K562 (cell line): ENCODE measurements around the gene OR52I2. TPM values are rescaled to one million over a fixed set of nuclear protein-coding genes. Genes with fewer than 3 reads are reported as not detected.

ENCODE experiments used
- ATAC-seq: fragments of 200-7000 bp; cut with Tn5 transposase; 3 replicates; pipeline ENCODE4 v1.9.1; 2020; ENCODE audit warnings: moderate library complexity
- BruUV-seq: library from RNA; stranded (reverse); fragments of 400-500 nt; replicated peaks from 2 replicates; lab custom pipeline; 2021; lab: Mats Ljungman, UMichigan
- CTCF ChIA-PET: fragments of 300-600 bp; formaldehyde crosslinking; extraction: SDS; loops from one replicate; lab custom pipeline; 2021; ENCODE audit warnings: low intra/inter-chr PET ratio; lab: Yijun Ruan, JAX
- POLR2A ChIA-PET: fragments of 300-600, 350-650 bp; sonication (Branson Sonifier 250); formaldehyde crosslinking; extraction: SDS; loops from one replicate; lab custom pipeline; 2021; ENCODE audit warnings: antibody characterized with exemption, inconsistent platforms; lab: Yijun Ruan, JAX
- DNase-seq, 4 experiments: peaks; one replicate each; pipeline versions ENCODE4 v3.0.0 to v3.0.0-alpha.2; 2011 to 2018; ENCODE audit warnings: low spot score in 3 of 4, mixed read lengths in 3 of 4; ENCODE audit errors: extremely low read depth in 1 of 4
- FAIRE-seq: peaks from 2 replicates; lab custom pipeline; 2011; peaks lifted over from hg19 to GRCh38; lab: Jason Lieb, UNC
- H2AFZ ChIP-seq: 2 replicates; pipeline ENCODE4 v1.6.0; 2011; ENCODE audit warnings: low read depth, low read length, control low read depth, inconsistent platforms
- H3K27ac ChIP-seq: fragments of 200-600 bp; 3 replicates; pipeline ENCODE4 v1.8.0; 2011; ENCODE audit warnings: low read depth, mild to moderate bottlenecking, control low read depth, inconsistent platforms, low read length, moderate library complexity, mixed read lengths; ENCODE audit errors: extremely low read depth
- H3K27me3 ChIP-seq, 2 experiments: fragments of 300-600 bp in 1 of 2; 2 replicates in 1 of 2; 3 replicates in 1 of 2; pipeline versions ENCODE4 v1.6.0 to v1.8.0; 2011; ENCODE audit warnings: inconsistent platforms in 2 of 2, low read length in 2 of 2, mild to moderate bottlenecking in 1 of 2, mixed read lengths in 1 of 2, moderate library complexity in 1 of 2; ENCODE audit not compliant: control insufficient read depth in 2 of 2, insufficient read depth in 2 of 2
- H3K36me3 ChIP-seq: fragments of 300-600 bp; 3 replicates; pipeline ENCODE4 v1.8.0; 2011; ENCODE audit warnings: mild to moderate bottlenecking, low read length, inconsistent platforms; ENCODE audit not compliant: control insufficient read depth, insufficient read depth
- H3K4me1 ChIP-seq, 2 experiments: fragments of 200-600 bp in 1 of 2; replicated peaks in 1 of 2; 2 replicates in 1 of 2; 3 replicates in 1 of 2; pipeline versions ENCODE4 v1.5.1 to v1.8.0; 2011; ENCODE audit warnings: inconsistent platforms in 2 of 2, low read length in 2 of 2, mild to moderate bottlenecking in 1 of 2, mixed read lengths in 1 of 2, moderate library complexity in 1 of 2; ENCODE audit not compliant: control insufficient read depth in 2 of 2, insufficient read depth in 2 of 2
- H3K4me2 ChIP-seq: 2 replicates; pipeline ENCODE4 v1.6.1; 2011; ENCODE audit warnings: low read length, control low read depth, inconsistent platforms, mixed read lengths; ENCODE audit not compliant: insufficient read depth
- H3K4me3 ChIP-seq: fragments of 200-600 bp; sonication (generic), shearing (Covaris generic); 2 replicates; pipeline ENCODE4 v1.5.1; 2016; ENCODE audit warnings: control low read depth, inconsistent platforms
- H3K79me2 ChIP-seq: fragments of 200-600 bp; 3 replicates; pipeline ENCODE4 v1.8.0; 2011; ENCODE audit warnings: low read length, inconsistent platforms; ENCODE audit not compliant: control insufficient read depth, insufficient read depth
- H3K9ac ChIP-seq, 2 experiments: 2 replicates each; pipeline versions ENCODE4 v1.6.0 to v1.6.1; 2011; ENCODE audit warnings: low read depth in 2 of 2, low read length in 2 of 2, control low read depth in 1 of 2, inconsistent platforms in 1 of 2, mild to moderate bottlenecking in 1 of 2, mixed read lengths in 1 of 2; ENCODE audit not compliant: insufficient read depth in 1 of 2
- H3K9me1 ChIP-seq: one replicate; pipeline ENCODE4 v1.6.0; 2011; ENCODE audit warnings: inconsistent platforms, mild to moderate bottlenecking, low read length, moderate library complexity; ENCODE audit not compliant: control insufficient read depth, insufficient read depth
- H3K9me3 ChIP-seq: replicated peaks from 2 replicates; pipeline ENCODE4 v1.5.1; 2011; ENCODE audit warnings: low read depth, low read length, inconsistent platforms; ENCODE audit not compliant: control insufficient read depth, insufficient read depth
- H4K20me1 ChIP-seq: replicated peaks from 2 replicates; pipeline ENCODE4 v1.6.1; 2011; ENCODE audit warnings: low read length, inconsistent platforms, mixed read lengths; ENCODE audit not compliant: control insufficient read depth, insufficient read depth
- CEBPG ChIP-seq, 3 experiments: fragments of 200-800 bp in 1 of 3; sonication (Bioruptor generic) in 1 of 3; sonication (generic) in 1 of 3; formaldehyde crosslinking in 1 of 3; IDR thresholded peaks in 2 of 3; conservative IDR thresholded peaks in 1 of 3; 2 replicates each; pipeline versions ENCODE4 v1.6.1 to v1.8.0; 2016 to 2022; ENCODE audit warnings: missing compliant biosample characterization in 2 of 3, missing genetic modification characterization in 2 of 3, mild to moderate bottlenecking in 1 of 3, missing genetic modification reagents in 1 of 3
- ELK3 ChIP-seq: fragments of 450-650 bp; formaldehyde crosslinking; IDR thresholded peaks from 2 replicates; pipeline ENCODE4 v1.4.0; 2020; ENCODE audit warnings: mild to moderate bottlenecking
- FOXP4 ChIP-seq: sonication (generic); formaldehyde crosslinking; IDR thresholded peaks from 2 replicates; pipeline ENCODE4 v1.8.0; 2022; ENCODE audit warnings: mild to moderate bottlenecking, missing genetic modification reagents, borderline replicate concordance
- HINFP ChIP-seq: fragments of 450-650 bp; conservative IDR thresholded peaks from 2 replicates; pipeline ENCODE4 v1.6.1; 2016; ENCODE audit warnings: missing genetic modification characterization, low read depth, mild to moderate bottlenecking, control low read depth, missing compliant biosample characterization
- SMARCE1 ChIP-seq: fragments of 450-650 bp; IDR thresholded peaks from 2 replicates; pipeline ENCODE4 v1.7.1; 2016; ENCODE audit warnings: mild to moderate bottlenecking
- STAG1 ChIP-seq: sonication (generic); formaldehyde crosslinking; IDR thresholded peaks from 2 replicates; pipeline ENCODE4 v1.5.0; 2020; ENCODE audit warnings: missing genetic modification reagents, borderline replicate concordance
- TEAD2 ChIP-seq: fragments of 450-650 bp; IDR thresholded peaks from 2 replicates; pipeline ENCODE4 v1.6.1; 2016; ENCODE audit warnings: missing genetic modification characterization, control low read depth, missing compliant biosample characterization
- YY1 ChIP-seq, 3 experiments: IDR thresholded peaks; 2 replicates each; pipeline ENCODE4 v1.6.1; 2011; ENCODE audit warnings: low read length in 2 of 3, mild to moderate bottlenecking in 2 of 3, moderate library complexity in 2 of 3, borderline replicate concordance in 1 of 3, control low read depth in 1 of 3, low read depth in 1 of 3; ENCODE audit not compliant: insufficient read depth in 3 of 3, insufficient replicate concordance in 2 of 3, control insufficient read depth in 1 of 3, insufficient read length in 1 of 3; ENCODE audit errors: extremely low read depth in 1 of 3
- ZNF23 ChIP-seq: fragments of 250-450 bp; sonication (Bioruptor Pico); IDR thresholded peaks from 2 replicates; pipeline ENCODE4 v1.4.0; 2020; ENCODE audit warnings: mild to moderate bottlenecking
- ZNF354B ChIP-seq: fragments of 250-450 bp; sonication (Bioruptor Pico); IDR thresholded peaks from 2 replicates; pipeline ENCODE4 v1.4.0; 2020
- ZNF668 ChIP-seq: fragments of 250-450 bp; sonication (Bioruptor Pico); IDR thresholded peaks from 2 replicates; pipeline ENCODE4 v1.8.0; 2022; ENCODE audit warnings: mild to moderate bottlenecking, inconsistent platforms
- WGBS: fragments of 100-300 bp; shearing (Covaris generic); methylation state at CpG from one replicate; pipeline ENCODE4 v1.1.6; 2016; ENCODE audit warnings: low coverage, mixed read lengths; ENCODE audit not compliant: insufficient coverage; ENCODE audit errors: missing lambda C conversion rate; 5-methylcytosine and 5-hydroxymethylcytosine counted together
- in situ Hi-C: fragments of 300-500 bp; cut with MboI; formaldehyde crosslinking; loops from 4 replicates; pipeline ENCODE4 v1.15.0; 2018; ENCODE audit warnings: inconsistent platforms, mixed read lengths
- intact Hi-C: fragments of 100-400 bp; cut with micrococcal nuclease; formaldehyde crosslinking; loops from 2 replicates; pipeline ENCODE4 v1.14.2; 2022
- polyA plus RNA-seq, 8 experiments: library from polyadenylated mRNA; depleted of rRNA in 4 of 8; stranded (reverse) in 5 of 8; unstranded in 3 of 8; fragments of >200 nt; fragmentation: Nextera tagmentation in 2 of 8; fragmentation: Illumina TruSeq in 1 of 8; extraction: Ambion mirVana in 2 of 8; extraction: Trizol in 1 of 8; gene quantifications; 2 replicates each; pipeline versions ENCODE4 v1.2.1 to v1.2.3, GENCODE V29; 2011 to 2014; ENCODE audit warnings: inconsistent platforms in 1 of 8, missing spikeins in 1 of 8
- total RNA-seq, 7 experiments: library from RNA; depleted of rRNA in 6 of 7; stranded (reverse); fragments of >200 nt in 6 of 7; fragmentation: Illumina TruSeq in 2 of 7; extraction: Trizol in 2 of 7; gene quantifications; 2 replicates each; pipeline versions ENCODE4 v1.2.1 to v1.2.3, GENCODE V29; 2011 to 2021; ENCODE audit warnings: low replicate concordance in 1 of 7

OR52I2 gene
- total and polyA plus RNA-seq, 9 of the 15 experiments (the other 6 are each of a cell fraction or from before 2014, with no cell fraction given): not detected

- TF ChIP-seq TEAD2 (tag) (no peak), HINFP (no peak), ELK3 (CRISPR knock-in tag) (no peak), CEBPG (CRISPR knock-in tag; IDR thresholded peaks at IDR 0.05) (no peak), CEBPG (tag; conservative IDR thresholded peaks at IDR 0.05 in 1 of 2, IDR thresholded peaks at IDR 0.05 in 1 of 2) (no peak), FOXP4 (CRISPR knock-in tag) (no peak), ZNF668 (CRISPR knock-in tag) (no peak), STAG1 (CRISPR knock-in tag) (no peak), SMARCE1 (no peak), ZNF23 (no peak), YY1 (IDR thresholded peaks at IDR 0.05; ENCODE audit: borderline replicate concordance in 1 of 3, control insufficient read depth in 1 of 3, extremely low read depth in 1 of 3, insufficient read depth in 3 of 3, insufficient read length in 1 of 3, insufficient replicate concordance in 2 of 3, low read depth in 1 of 3, low read length in 2 of 3) (no peak), ZNF354B (CRISPR knock-in tag) (no peak)
- no peaks in the 10 kb centered on the region for H3K27me3 ChIP-seq
- no TSS peak for BruUV-seq
- H3K4me2 ChIP-seq: peak overlapping the region; percentile 81
- peaks cover 11% of the 10 kb centered on the region; the same call in 2 of the 3 replicates for H3K79me2 ChIP-seq
- no peaks in the 10 kb centered on the region for H4K20me1 ChIP-seq
- intact Hi-C loops (no loop called here), in situ Hi-C loops (no loop called here)
- ChIA-PET CTCF (no interaction called here), POLR2A (interaction anchor here (0.6 to 1.5 kb wide), 5 partner anchors 10 to 420 kb away, joined by 3 to 6 read pairs (median 3); partner anchors contain the start of gene OR52I1)
- no peaks in the 10 kb centered on the region for H3K9me3 ChIP-seq
- H3K36me3 ChIP-seq: peaks cover 4% of the 10 kb centered on the region; the same call in 2 of the 3 replicates
- peak in 1 of 4 experiments; percentile 6 for DNase-seq
- H2AFZ ChIP-seq: peak overlapping the region; percentile 100
- peak overlapping the region; percentile 68 for H3K4me3 ChIP-seq
- no peak for ATAC-seq
- FAIRE-seq: peak; percentile 60
- H3K9me1 ChIP-seq: no peaks in the 10 kb centered on the region
- WGBS: 41% methylated on average over 6 of the region's 6 CpGs
- no peak overlapping the region; the same call in 2 of the 3 replicates for H3K27ac ChIP-seq
- H3K9ac ChIP-seq: peak overlapping the region in 1 of 2 experiments; percentile 78; a peak in 2 of 4 replicates
- H3K4me1 ChIP-seq: peaks cover 9 to 14% of the 10 kb centered on the region in 2 experiments; a peak in 3 of 5 replicates
Observed at GRCh38 chr11:4607096-4607495, 25.6 kb downstream of the OR52I2 start.
